Activated CD8-positive, alpha-beta memory T cell treated with anti-CD3 and anti-CD28 coated beads for 1 hour (primary cell): ENCODE measurements around the gene TNFRSF4.
A peak's percentile ranks its signal among the peaks of the same experiment; 100 is the strongest.
"Not testable (repeated sequence)": the region's sequence is repeated elsewhere in the genome, so short reads cannot be mapped to it uniquely, and the experiment has no call there.

ENCODE experiments used
- DNase-seq, 2 donors: peaks; one replicate each; pipeline ENCODE4 v3.0.0-alpha.2; 2020; ENCODE audit warnings: low read depth in 1 of 2; ENCODE audit errors: extremely low read depth in 1 of 2

Gene TNFRSF4

GRCh38 chr1:1204425-1204920 is 9.5 kb downstream of the TNFRSF4 start:
- DNase-seq: no peak

GRCh38 chr1:1203561-1204424 is 10.2 kb downstream of the TNFRSF4 start:
- no peak for DNase-seq

DNA sequence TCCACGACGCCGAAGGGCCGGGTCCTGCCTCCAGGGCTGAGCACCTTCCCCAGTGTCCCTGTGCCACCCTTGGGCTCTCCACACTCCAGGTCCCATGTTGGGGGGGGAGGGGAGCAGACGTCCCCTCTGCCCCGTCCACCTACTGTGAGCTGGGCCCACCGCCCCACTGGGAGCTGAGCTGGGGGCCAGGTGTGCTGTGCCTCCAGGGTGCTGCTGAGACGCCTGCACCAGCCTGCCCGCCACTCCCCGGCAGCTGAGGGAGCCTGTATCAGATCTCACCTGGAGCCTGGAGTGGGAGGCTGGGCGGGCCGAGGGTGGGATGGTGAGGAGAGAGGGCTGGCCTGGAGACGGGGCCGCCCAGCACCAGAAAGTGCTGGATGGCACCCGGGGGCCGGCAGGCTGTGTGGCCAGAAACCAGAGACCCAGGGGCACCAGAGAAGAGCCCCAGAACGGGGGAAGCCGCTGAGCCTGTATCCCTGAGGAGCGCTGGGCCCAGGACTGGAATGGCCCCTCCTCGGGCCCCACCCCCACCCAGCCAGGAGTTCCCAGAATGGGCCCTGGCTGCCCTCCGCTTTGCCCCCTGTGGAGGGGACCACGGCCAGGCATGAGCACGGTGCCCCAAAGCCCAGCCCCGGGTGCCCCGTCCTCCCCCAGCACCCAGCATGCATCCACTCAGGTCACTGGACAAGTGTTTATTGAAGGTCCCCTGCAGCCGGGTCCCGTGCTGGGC is 11.0 kb downstream of the TNFRSF4 start:
- DNase-seq: no peak

GRCh38 chr1:1200876-1201810 is 12.8 kb downstream of the TNFRSF4 start:
- peak; percentile 74 to 85 for DNase-seq

DNA sequence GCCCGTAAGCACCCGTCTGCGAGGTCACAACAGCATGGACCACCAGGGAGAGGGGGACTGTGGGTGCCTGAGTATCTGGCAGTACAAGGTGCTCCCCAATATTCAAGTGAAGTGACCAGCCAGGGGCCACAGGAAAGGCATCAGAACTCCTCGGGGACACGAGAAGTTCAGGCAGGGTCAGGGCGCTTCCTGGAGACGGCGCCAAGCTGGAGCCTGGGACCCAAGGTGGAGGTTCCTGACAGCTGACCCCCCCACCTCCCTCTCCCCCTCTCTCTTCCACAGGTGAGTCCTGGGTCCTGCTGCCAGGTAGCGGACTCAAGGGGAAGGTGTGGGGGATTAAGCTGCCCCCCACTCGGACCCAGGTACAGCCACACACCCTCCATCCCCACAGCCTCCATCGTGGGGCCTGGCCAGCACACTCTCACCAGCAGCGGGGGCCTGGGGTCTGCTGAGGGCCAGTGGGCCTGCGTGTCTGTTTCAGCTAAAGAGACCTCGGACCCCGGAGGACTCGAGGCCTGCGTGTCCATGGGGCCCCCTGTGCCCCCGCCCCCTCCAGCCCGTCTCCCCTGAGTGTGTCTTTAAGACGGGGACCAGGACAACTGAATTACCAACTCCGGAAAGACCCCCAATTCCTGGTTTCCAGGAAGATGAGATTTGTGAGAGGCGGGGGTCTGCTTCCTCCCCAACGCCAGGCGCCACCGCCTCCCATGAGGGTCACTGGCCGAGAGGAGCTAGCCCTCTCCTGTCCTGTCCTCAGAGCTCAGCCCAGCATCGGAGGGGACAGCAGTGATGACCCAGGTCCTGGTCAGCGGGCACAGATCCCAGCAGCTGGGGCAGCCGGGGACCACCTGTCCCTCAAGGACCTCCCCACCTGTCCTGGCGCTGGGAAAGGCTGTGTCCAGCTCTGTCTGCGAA is 13.7 kb downstream of the TNFRSF4 start:
- no peak for DNase-seq

- DNase-seq: no peak
These were observed 14.6 kb downstream of the TNFRSF4 start for GRCh38 chr1:1199141-1199960.

DNA sequence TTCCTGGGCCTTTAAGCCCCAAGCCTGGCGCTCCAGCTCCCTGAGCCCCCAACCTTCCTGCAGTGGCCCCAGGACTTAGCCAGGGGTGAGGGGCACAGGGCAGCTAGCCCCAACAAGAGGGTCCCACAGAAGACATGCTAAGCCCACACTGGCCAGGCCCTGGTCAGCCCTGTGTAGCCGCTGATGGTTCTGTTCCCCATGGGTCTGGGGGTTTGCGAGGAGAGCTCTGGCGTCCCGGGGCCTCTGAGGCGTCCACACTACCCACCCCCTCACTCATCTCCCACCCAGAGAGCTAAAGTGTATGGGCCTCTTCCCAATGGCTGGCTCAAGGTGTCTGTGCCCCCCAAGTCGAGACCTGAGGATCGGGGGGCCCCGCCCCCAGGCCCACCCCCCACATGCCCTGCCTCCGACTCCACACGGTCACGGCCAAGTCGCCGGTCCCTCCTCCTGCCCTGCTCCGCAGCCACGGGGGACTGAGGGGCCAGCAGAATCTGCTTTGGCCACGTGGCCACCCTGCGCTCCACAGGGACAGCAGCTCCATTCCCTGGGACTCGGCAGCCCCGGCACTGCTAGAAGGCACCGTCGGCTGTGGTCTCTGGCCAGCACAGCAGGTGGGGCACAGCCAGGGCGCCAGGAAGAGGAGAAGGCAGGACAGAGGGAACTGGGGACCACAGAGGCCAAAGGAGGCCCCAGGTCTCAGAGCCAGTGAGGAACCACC is 15.4 kb downstream of the TNFRSF4 start:
- no peak for DNase-seq

GRCh38 chr1:1197551-1198422 is 16.2 kb downstream of the TNFRSF4 start:
- DNase-seq: no peak

DNA sequence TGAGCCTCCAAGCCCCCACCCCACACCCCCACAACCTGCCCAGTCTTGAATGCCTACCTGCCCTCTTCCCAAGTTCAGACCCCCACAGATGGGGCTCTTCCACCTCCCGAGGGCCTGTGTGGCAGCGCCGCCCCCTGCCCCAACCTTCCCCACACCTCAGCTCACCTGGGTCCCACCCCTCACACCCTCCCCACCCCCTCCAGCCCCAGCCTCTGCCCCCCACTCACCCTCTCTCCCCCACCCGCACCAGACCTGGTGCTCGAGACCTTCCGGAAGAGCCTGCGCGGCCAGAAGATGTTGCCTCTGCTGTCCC is 16.8 kb downstream of the TNFRSF4 start:
- DNase-seq: no peak

DNA sequence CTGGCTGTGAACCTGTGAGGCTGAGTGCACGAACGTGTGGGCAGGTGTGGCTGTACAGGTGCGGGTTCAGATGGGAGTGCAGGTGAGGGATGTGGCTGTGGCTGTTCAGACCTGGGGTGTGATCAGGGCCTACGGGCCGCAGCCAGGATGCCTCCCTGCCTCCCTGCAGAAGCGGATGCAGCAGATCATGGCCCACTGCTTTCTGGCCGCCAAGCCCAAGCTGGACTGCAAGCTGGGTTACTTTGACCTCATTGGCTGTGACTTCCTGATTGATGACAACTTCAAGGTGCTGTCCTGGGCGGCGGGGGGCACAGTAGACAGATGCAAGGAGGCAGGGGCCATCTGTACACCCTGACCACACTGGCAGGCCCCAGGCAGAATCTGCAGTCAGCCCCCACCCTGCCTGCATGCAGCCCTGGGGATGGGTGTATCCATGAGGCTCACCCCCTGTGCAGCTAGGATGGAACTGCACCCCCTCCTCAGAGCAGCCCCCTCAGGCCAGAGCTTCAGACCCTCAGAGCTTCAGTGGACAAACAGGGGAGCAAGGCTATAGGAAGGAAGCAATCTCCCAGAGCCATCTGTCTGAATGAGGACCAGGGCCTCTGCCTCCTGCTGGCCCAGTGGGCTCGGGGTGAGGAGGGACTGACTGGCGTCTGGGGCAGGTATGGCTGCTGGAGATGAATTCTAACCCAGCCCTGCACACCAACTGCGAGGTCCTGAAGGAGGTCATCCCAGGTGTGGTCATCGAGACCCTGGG is 17.3 kb downstream of the TNFRSF4 start:
- DNase-seq: no peak

DNA sequence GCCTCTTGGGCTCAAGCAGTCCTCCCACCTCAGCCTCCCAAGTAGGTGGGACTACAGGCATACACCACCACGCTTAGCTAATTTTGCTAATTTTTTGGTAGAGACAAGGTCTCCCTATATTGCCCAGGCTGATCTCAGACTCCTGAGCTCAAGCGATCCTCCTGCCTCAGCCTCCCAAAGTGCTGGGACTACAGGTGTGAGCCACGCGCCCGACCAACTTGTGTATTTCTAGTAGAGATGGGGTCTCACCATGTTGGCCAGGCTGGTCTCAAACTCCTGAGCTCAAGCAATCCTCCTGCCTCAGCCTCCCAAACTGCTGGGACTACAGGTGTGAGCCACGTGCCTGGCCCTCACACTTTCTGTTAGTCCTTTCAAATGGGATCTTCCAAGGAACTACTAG is 18.2 kb downstream of the TNFRSF4 start:
- DNase-seq: not testable (repeated sequence)

GRCh38 chr1:1194723-1195122 is 19.2 kb downstream of the TNFRSF4 start:
- DNase-seq: no peak

GRCh38 chr1:1191734-1192133 is 22.2 kb downstream of the TNFRSF4 start:
- no peak for DNase-seq

- DNase-seq: no peak
These were observed 24.8 kb downstream of the TNFRSF4 start for GRCh38 chr1:1189111-1189510.

DNA sequence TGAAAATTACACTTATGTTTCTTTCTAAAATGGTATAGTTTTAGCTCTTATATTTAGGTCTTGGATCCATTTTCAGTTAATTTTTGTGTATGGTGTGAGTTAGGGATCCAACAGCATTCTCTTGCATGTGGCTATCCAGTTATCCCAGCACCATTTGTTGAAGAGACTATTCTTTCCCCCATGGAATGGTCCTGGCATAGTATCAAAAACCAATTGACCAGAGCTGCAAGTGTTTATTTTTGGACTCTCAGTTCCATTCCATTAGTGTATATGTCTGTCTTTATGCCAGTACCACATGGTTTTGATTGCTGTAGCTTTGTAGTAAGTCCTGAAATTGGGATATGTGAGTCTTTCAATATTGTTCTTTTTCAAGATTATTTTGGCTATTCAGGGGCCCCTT is 26.0 kb downstream of the TNFRSF4 start:
- DNase-seq: no peak

DNA sequence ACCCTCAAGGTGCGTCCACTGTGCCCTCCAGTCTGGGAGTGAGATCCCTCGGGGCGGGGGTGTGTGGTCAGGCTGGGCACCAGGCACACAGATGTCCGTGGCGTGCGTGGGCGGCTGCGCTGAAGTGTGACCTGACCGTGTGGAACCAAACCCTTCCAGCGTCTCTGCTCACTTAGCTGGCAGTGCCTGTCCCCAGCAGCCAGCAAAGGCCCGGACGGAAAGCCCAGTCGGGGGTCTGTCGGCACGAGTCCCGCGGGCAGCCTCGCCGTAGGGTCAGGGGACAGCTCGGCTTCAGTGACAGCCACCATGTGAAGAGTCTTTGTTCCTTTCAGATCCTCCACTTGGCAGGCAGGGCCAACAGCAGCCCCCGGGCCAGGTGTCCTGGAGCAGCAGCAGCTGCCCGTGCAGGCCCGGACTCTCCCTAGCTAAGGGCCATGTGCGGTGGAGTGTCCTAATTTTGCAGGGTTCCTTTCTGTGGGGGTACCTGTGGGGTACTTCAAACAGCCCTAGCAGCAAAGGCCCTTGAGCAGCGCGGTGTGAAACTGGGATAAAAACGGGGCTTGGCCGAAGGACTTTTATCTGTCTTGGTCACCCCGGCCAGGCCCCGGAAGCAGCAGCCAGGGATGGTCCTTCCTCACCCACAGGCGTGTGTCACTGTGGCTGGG is 28.7 kb downstream of the TNFRSF4 start:
- no peak for DNase-seq
